B cell (primary cell): Measurements from ENCODE around the gene CIT.

Source experiments
- CTCF ChIP-seq: fragments of 200-600 bp; IDR thresholded peaks from one replicate; pipeline ENCODE4 v1.8.0; 2022; ENCODE audit warnings: antibody characterized with exemption, mild to moderate bottlenecking
- EZH2 ChIP-seq: IDR thresholded peaks from 2 replicates; pipeline ENCODE4 v1.6.1; 2012; ENCODE audit warnings: borderline replicate concordance, low read depth, mild to moderate bottlenecking, moderate library complexity, low read length; ENCODE audit not compliant: insufficient read depth, poor library complexity, severe bottlenecking

- TF ChIP-seq CTCF (no peak), EZH2 (no peak)
Measured at GRCh38 chr12:119843100-119843499, 34.0 kb downstream of the CIT start.
